CD4-positive, CD25-positive, alpha-beta regulatory T cell (primary cell): Measurements from ENCODE around the gene UGGT2. TPM values are rescaled to one million over a fixed set of nuclear protein-coding genes. Genes with fewer than 3 reads are reported as not detected.

Experiments used
- ATAC-seq, 2 donors: fragments of 150-1000 bp; cut with Tn5 transposase; one replicate each; pipeline ENCODE4 v1.10.0; 2021; ENCODE audit warnings: low read depth in 2 of 2, moderate number of reproducible peaks in 2 of 2, moderate library complexity in 1 of 2
- DNase-seq, 3 donors: peaks; one replicate each; pipeline versions ENCODE4 v3.0.0 to v3.0.0-alpha.2; 2012 to 2022; ENCODE audit warnings: mixed read lengths in 1 of 3
- H3K27ac ChIP-seq: one replicate; pipeline ENCODE4 v1.7.0; 2013; ENCODE audit warnings: mild to moderate bottlenecking, low read length; ENCODE audit not compliant: insufficient read depth, poor library complexity, severe bottlenecking
- H3K27me3 ChIP-seq: one replicate; pipeline ENCODE4 v1.7.0; 2013; ENCODE audit warnings: low read length; ENCODE audit not compliant: control insufficient read depth, insufficient read depth
- H3K36me3 ChIP-seq: one replicate; pipeline ENCODE4 v1.7.0; 2013; ENCODE audit warnings: mild to moderate bottlenecking, low read length, moderate library complexity; ENCODE audit not compliant: control insufficient read depth, insufficient read depth
- H3K4me1 ChIP-seq: 2 replicates; pipeline ENCODE4 v1.7.0; 2013; ENCODE audit warnings: mild to moderate bottlenecking, low read length; ENCODE audit not compliant: insufficient read depth, control insufficient read depth, poor library complexity, severe bottlenecking
- H3K4me3 ChIP-seq: one replicate; pipeline ENCODE4 v1.7.0; 2013; ENCODE audit warnings: low read depth, mild to moderate bottlenecking, low read length, moderate library complexity
- H3K9me3 ChIP-seq, 2 experiments: 1 replicate in 1 of 2; 2 replicates in 1 of 2; pipeline ENCODE4 v1.7.0; 2013; ENCODE audit warnings: low read length in 2 of 2, mild to moderate bottlenecking in 1 of 2, moderate library complexity in 1 of 2; ENCODE audit not compliant: control insufficient read depth in 2 of 2
- H3K27ac Mint-ChIP-seq, 3 donors: one replicate each; pipeline ENCODE4 v1.8.0; 2020 to 2022; ENCODE audit warnings: mild to moderate bottlenecking in 3 of 3, mixed read lengths in 3 of 3, moderate library complexity in 2 of 3
- H3K27me3 Mint-ChIP-seq: one replicate; pipeline ENCODE4 v1.8.0; 2022; ENCODE audit warnings: mild to moderate bottlenecking, mixed read lengths
- H3K36me3 Mint-ChIP-seq: one replicate; pipeline ENCODE4 v1.8.0; 2020; ENCODE audit warnings: mixed read lengths
- H3K4me1 Mint-ChIP-seq, 4 donors: one replicate each; pipeline ENCODE4 v1.8.0; 2020 to 2022; ENCODE audit warnings: mixed read lengths in 4 of 4, mild to moderate bottlenecking in 1 of 4
- H3K4me3 Mint-ChIP-seq, 4 donors: one replicate each; pipeline ENCODE4 v1.8.0; 2020 to 2022; ENCODE audit warnings: mild to moderate bottlenecking in 4 of 4, mixed read lengths in 4 of 4, moderate library complexity in 3 of 4
- H3K9me3 Mint-ChIP-seq, 7 donors: one replicate each; pipeline ENCODE4 v1.8.0; 2020 to 2022; ENCODE audit warnings: mixed read lengths in 7 of 7, mild to moderate bottlenecking in 3 of 7, moderate library complexity in 2 of 7
- polyA plus RNA-seq, 4 donors: library from polyadenylated mRNA; unstranded; fragments of 300-500 nt; fragmentation: Illumina TruSeq; gene quantifications; one replicate each; pipeline ENCODE4 v1.2.3, GENCODE V29; 2021
- total RNA-seq: library from RNA; stranded (reverse); gene quantifications from one replicate; pipeline ENCODE4 v1.2.3, GENCODE V29; 2022

Gene UGGT2
- 0.47 TPM for total RNA-seq
- under 1 TPM in 1 of 4 donors, not detected in 3; 0.08 TPM for polyA plus RNA-seq

DNA sequence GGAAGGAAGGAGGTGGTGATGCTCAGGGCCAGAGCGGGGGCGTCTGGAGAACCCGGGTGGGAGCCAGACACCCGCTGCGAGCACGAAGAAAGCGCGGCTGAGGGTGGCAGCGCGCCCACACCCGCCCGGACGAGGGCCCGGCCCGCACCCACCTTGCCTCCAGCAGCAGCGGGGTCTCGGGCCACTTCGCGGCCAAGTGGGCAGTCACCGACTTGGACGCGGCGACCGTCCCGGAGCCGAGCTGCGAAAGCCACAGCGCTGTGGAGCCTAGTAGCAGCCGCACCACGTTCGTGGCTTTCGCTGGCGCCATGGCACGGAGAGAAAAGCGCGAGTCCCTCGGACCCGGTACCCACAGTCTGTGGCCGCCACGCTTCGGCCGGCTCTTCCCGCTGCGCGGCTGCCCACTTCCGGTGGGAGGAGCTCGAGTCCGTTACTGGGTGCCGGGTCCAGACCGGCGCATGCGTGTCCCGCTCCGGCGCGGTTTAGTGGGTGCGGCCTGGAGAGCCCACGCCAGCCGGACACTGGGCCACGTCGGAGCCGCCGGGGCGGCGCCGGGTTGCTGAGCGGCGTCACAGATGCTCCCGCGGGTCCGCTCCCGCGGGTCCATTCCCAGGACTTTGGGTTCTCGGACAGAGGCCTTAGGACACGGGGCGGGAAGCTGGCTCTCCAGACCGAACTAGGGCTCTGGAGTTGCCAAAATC, at the start of gene UGGT2:
Gene UGGT2 (minus strand): TSS at position 399 of the 701 bp plus-strand sequence. CDS start 89 bp downstream, at position 310.
- peak within 1 kb of the TSS in 2 of 4 donors; percentile 39 to 49 for H3K4me3 Mint-ChIP-seq
- no peaks in the 10 kb centered on the region for H3K27me3 ChIP-seq
- H3K27me3 Mint-ChIP-seq, result peaks cover 21% of the 10 kb centered on the region
- peaks cover 7% of the 10 kb centered on the region for H3K4me1 ChIP-seq
- no peaks in the 10 kb centered on the region for H3K36me3 ChIP-seq
- H3K4me3 ChIP-seq, result no peak within 1 kb of the TSS
- H3K4me1 Mint-ChIP-seq, result peaks cover 3 to 6% (median 5%) of the 10 kb centered on the region in 4 donors
- DNase-seq (no peak), ATAC-seq (peak; percentile 55 to 65)
- H3K36me3 Mint-ChIP-seq, result no peaks in the 10 kb centered on the region
- peaks cover 0 to 12% (median 3%) of the 10 kb centered on the region in 7 donors for H3K9me3 Mint-ChIP-seq
- peak within 1 kb of the TSS in 1 of 3 donors; percentile 10 for H3K27ac Mint-ChIP-seq
- no peaks in the 10 kb centered on the region for H3K9me3 ChIP-seq
- H3K27ac ChIP-seq, result no peak within 1 kb of the TSS

DNA sequence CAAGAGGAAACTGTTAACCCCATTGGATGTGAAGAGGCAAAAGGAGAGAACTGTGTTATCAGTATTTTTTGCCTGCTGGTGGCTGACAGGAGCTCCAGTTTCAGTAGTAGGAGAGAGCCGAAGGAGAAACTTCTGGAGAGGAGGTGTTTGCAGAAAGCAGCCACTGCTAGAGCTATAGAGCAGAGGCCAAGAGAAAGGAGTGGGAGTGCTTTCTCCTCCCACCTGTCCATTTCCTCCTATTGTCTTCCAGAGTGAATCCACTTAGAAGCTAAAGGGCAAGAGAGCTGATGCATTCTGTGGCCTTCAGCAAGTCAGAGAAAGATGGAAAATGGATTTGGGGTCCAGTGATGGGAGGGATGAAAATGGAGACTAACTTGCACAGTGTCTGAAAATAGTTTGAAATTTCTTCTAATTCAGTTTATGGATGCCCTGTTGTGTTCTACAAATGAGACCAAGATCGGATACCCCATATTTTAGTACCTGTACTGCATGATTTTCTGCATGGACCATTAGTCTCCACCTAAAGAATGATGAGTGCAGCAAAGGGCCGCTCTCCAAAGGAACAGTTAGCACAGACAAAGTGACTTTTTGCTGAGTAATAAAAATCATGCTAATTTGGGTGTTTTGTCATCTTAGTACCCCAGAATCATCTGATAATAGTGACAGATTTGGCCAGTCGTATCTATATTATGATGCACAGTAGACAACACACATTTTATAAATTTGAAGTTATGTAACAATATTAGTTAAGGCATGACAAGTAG, 47.4 kb upstream of the UGGT2 start:
- DNase-seq, result no peak
- H3K9me3 ChIP-seq, result no peaks in the 10 kb centered on the region
- no peak overlapping the region for H3K4me3 Mint-ChIP-seq
- H3K27ac Mint-ChIP-seq, result no peak overlapping the region
- H3K27me3 ChIP-seq, result no peaks in the 10 kb centered on the region
- no peaks in the 10 kb centered on the region for H3K4me1 Mint-ChIP-seq
- no peak overlapping the region for H3K4me3 ChIP-seq
- no peak overlapping the region for H3K27ac ChIP-seq
- H3K27me3 Mint-ChIP-seq, result peaks cover 10% of the 10 kb centered on the region
- H3K36me3 ChIP-seq, result no peaks in the 10 kb centered on the region
- no peaks in the 10 kb centered on the region for H3K4me1 ChIP-seq
- peaks cover 0 to 9% (median 2%) of the 10 kb centered on the region in 7 donors for H3K9me3 Mint-ChIP-seq
- no peaks in the 10 kb centered on the region for H3K36me3 Mint-ChIP-seq
- ATAC-seq, result no peak

DNA sequence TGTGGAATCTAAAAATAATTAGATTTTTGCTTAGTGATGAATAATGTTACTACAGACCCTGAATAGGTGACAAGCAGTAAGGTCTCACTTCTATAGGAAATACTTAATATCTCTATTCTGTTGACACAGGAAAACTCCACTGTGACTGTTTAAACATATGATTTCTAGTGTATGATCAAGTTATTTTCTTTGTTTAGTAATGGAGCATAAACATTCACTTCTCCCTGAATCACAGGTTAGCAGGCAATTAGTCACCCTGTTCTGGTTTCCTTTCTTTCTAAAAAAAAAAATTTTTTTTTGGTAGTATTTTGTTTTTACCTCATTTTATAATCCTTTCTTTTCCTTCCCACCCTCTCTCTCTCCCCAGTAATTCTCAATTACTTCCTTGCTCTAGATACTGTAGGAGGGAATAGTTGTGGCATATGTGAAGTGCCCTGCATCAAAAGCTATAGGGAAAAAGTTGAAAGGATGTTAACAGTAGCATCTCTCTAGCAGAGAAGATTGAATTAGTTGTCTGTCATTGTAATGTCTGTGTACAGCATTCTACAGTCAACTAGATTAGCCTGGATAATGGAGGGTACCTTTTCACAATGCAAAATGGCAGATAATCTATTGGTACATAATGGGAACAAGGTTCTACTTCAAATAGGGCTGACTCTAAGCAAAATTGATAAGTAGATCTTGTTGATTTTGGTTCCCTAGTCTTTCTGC, 40.2 kb upstream of the UGGT2 start:
- H3K4me3 ChIP-seq, result no peak overlapping the region
- no peaks in the 10 kb centered on the region for H3K9me3 ChIP-seq
- peaks cover 0 to 7% (median 0%) of the 10 kb centered on the region in 4 donors for H3K4me1 Mint-ChIP-seq
- no peaks in the 10 kb centered on the region for H3K4me1 ChIP-seq
- peaks cover 23% of the 10 kb centered on the region for H3K27me3 ChIP-seq
- peaks cover 35% of the 10 kb centered on the region for H3K27me3 Mint-ChIP-seq
- ATAC-seq (no peak), DNase-seq (no peak)
- H3K4me3 Mint-ChIP-seq, result no peak overlapping the region
- H3K27ac ChIP-seq, result no peak overlapping the region
- no peak overlapping the region for H3K27ac Mint-ChIP-seq
- H3K36me3 ChIP-seq, result no peaks in the 10 kb centered on the region
- H3K9me3 Mint-ChIP-seq, result peaks cover 0 to 3% (median 0%) of the 10 kb centered on the region in 7 donors
- H3K36me3 Mint-ChIP-seq, result no peaks in the 10 kb centered on the region

DNA sequence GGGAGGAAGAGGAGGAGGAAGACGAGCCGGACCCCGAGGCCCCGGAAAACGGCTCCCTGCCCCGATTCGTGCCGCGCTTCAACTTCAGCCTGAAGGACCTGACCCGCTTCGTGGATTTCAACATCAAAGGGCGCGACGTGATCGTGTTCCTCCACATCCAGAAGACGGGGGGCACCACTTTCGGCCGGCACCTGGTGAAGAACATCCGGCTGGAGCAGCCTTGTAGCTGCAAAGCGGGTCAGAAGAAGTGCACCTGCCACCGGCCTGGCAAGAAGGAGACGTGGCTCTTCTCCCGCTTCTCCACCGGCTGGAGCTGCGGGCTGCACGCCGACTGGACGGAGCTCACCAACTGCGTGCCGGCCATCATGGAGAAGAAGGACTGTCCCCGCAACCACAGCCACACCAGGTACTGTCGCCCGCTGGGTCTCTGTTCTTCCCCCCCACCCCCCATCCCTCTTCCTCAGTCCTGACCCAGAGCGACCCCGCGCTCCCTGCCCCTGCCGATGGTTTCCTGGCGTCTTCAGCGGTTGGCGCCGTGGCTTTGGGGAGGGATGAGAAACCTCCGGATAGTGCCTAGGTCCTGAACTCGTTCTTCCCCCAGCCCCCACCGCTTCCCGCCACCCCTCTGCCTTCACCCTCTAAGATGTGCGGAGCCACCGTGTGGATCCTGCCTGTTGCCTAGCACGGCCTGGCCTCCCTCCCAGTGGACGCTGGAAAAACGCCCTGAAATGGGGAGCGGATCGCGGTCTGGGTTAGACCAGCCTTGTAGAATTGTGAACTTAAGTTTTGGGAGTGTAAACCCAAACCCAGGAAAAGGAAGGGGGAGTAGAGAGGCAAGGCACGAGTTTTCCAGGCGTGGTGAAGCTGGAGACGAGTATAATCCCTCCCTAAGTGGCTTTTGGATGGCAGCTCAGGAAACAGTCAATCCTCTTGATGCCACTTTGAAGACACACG, 38.2 kb upstream of the UGGT2 start:
- Histone ChIP-seq H3K4me1 (no peaks in the 10 kb centered on the region), H3K36me3 (no peaks in the 10 kb centered on the region), H3K4me3 (no peak overlapping the region), H3K27ac (no peak overlapping the region), H3K27me3 (peaks cover 26% of the 10 kb centered on the region), H3K9me3 (no peaks in the 10 kb centered on the region)
- no peak overlapping the region for H3K4me3 Mint-ChIP-seq
- no peak for DNase-seq
- no peaks in the 10 kb centered on the region for H3K36me3 Mint-ChIP-seq
- no peak for ATAC-seq
- H3K27me3 Mint-ChIP-seq, result peaks cover 43% of the 10 kb centered on the region
- no peak overlapping the region for H3K27ac Mint-ChIP-seq
- H3K4me1 Mint-ChIP-seq, result peaks cover 0 to 7% (median 0%) of the 10 kb centered on the region in 4 donors
- peaks cover 0 to 4% (median 1%) of the 10 kb centered on the region in 7 donors for H3K9me3 Mint-ChIP-seq

- no peak for DNase-seq
- H3K4me3 ChIP-seq, result no peak overlapping the region
These were observed 37.3 kb upstream of the UGGT2 start for GRCh38 chr13:96090240-96091101.

GRCh38 chr13:96089749-96090239, 36.6 kb upstream of the UGGT2 start, which contains the start of gene HS6ST3:
TSS of gene HS6ST3 (plus strand) at chr13:96090107.
- H3K4me3 Mint-ChIP-seq, result peak within 1 kb of the TSS in 1 of 4 donors; percentile 11
- H3K4me1 Mint-ChIP-seq, result peaks cover 0 to 7% (median 0%) of the 10 kb centered on the region in 4 donors
- Histone ChIP-seq H3K27ac (no peak within 1 kb of the TSS), H3K36me3 (no peaks in the 10 kb centered on the region), H3K27me3 (peaks cover 26% of the 10 kb centered on the region), H3K4me1 (no peaks in the 10 kb centered on the region), H3K9me3 (no peaks in the 10 kb centered on the region), H3K4me3 (no peak within 1 kb of the TSS)
- peaks cover 44% of the 10 kb centered on the region for H3K27me3 Mint-ChIP-seq
- no peaks in the 10 kb centered on the region for H3K36me3 Mint-ChIP-seq
- DNase-seq, result no peak
- peak within 1 kb of the TSS in 1 of 3 donors; percentile 4 for H3K27ac Mint-ChIP-seq
- no peak for ATAC-seq
- peaks cover 0 to 10% (median 1%) of the 10 kb centered on the region in 7 donors for H3K9me3 Mint-ChIP-seq

More at GRCh38 chr13:96090240-96091101, 37.3 kb upstream of the UGGT2 start:
- no peak overlapping the region for H3K27ac Mint-ChIP-seq
- H3K27me3 Mint-ChIP-seq, result peaks cover 44% of the 10 kb centered on the region
- H3K27ac ChIP-seq, result no peak overlapping the region
- no peak for ATAC-seq
- no peak overlapping the region for H3K4me3 Mint-ChIP-seq
- no peaks in the 10 kb centered on the region for H3K36me3 ChIP-seq
- H3K9me3 ChIP-seq, result no peaks in the 10 kb centered on the region
- H3K4me1 ChIP-seq, result no peaks in the 10 kb centered on the region
- H3K4me1 Mint-ChIP-seq, result peaks cover 0 to 7% (median 0%) of the 10 kb centered on the region in 4 donors
- peaks cover 0 to 6% (median 1%) of the 10 kb centered on the region in 7 donors for H3K9me3 Mint-ChIP-seq
- H3K36me3 Mint-ChIP-seq, result no peaks in the 10 kb centered on the region
- H3K27me3 ChIP-seq, result peaks cover 26% of the 10 kb centered on the region
